Stimulated activated CD4-positive, alpha-beta T cell treated with anti-CD3 and anti-CD28 coated beads, Interleukin-1b, Interleukin-23, amount 100 ng/mL, for 1 hour (primary cell): ENCODE results near the gene BEST4.
"Not testable (repeated sequence)": the region's sequence is repeated elsewhere in the genome, so short reads cannot be mapped to it uniquely, and the experiment has no call there.

Source experiments
- DNase-seq, 2 donors: peaks; one replicate each; pipeline ENCODE4 v3.0.0-alpha.2; 2020; ENCODE audit warnings: low read depth in 2 of 2

BEST4 gene

DNA sequence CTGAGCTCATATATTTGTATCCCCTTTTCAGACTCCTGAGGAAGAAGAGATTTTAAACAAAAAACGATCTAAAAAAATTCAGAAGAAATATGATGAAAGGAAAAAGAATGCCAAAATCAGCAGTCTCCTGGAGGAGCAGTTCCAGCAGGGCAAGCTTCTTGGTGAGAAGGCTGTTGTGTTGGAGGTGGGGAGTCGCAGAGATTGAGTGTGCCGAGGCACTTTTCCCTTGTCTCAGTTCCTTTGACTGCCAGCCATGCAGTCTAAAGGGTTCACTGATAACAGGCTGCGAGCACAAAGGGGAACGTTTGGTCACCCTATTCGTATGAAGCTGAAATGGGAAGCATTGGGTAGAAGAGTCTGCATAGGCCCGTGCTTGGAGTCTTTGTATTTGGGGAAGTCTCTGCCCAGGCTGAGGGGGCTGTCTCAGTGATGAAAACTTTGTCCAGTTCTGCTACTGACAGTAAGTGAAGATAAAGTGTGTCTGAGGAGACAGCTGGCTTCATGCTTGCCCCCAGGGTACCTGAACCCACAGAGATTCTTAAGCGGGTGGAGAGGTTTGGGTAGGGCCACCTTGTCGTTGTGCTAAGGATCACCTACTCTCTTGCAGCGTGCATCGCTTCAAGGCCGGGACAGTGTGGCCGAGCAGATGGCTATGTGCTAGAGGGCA is 9.9 kb downstream of the BEST4 start:
- DNase-seq: no peak

DNA sequence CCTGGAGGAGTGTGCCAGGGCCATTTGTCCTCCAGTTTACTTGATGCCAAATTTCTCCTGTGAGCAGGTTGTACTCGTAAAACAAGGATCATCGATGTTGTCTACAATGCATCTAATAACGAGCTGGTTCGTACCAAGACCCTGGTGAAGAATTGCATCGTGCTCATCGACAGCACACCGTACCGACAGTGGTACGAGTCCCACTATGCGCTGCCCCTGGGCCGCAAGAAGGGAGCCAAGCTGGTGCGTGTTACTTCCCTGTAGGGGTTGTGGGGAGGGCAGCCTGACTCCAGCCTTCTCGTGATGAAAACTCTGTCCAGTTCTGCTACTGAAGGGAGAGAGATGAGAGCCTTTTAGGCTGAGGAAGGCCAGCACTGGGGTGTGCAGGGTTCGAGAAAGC is 10.4 kb downstream of the BEST4 start:
- DNase-seq: no peak

DNA sequence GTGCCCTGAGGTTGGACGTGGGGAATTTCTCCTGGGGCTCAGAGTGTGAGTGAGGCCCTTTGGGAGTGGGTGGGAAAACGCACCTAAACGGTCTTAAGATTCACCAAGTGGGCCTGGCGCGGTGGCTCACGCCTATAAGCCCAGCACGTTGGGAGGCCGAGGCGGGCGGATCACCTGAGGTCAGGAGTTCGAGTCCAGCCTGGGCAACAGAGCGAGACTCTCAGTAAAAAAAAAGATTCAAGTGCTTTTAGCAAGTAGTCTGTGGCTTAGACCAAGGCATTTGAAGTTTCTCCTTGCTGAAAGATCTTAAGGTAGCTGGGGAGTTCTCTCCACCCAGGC is 11.3 kb downstream of the BEST4 start:
- DNase-seq: no peak

DNA sequence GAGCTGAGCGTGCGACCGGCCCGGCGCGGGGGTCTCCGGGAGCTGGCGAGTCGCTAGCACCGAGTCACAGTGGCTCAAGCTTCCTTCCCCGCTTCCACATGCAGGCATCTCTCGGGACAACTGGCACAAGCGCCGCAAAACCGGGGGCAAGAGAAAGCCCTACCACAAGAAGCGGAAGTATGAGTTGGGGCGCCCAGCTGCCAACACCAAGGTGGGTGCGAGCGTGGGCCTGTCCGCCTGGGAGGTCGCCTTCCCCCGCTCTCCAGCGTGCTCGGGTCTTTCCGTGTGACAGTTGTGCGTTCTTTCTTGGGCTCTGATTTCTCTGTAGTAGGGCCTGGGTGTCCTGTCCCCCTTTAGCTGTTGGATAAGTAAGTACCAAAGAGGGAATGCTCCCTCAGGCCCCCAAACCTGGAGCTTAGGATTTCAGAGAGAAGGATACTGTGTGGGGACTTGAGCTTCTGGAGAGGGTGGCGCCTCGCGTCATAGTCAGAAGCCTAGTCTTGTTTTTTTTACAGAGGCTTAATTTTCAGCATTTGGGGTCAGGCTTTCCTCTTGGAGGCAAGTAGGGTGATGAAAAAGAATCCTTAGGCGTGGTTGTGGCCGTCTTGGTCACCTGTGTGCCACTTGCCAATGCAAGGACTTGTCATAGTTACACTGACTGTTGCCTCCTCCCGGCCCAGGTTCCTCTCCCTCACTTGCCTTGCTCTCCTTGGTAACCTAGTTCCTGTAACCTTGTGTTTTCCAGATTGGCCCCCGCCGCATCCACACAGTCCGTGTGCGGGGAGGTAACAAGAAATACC is 11.8 kb downstream of the BEST4 start:
- no peak for DNase-seq

DNA sequence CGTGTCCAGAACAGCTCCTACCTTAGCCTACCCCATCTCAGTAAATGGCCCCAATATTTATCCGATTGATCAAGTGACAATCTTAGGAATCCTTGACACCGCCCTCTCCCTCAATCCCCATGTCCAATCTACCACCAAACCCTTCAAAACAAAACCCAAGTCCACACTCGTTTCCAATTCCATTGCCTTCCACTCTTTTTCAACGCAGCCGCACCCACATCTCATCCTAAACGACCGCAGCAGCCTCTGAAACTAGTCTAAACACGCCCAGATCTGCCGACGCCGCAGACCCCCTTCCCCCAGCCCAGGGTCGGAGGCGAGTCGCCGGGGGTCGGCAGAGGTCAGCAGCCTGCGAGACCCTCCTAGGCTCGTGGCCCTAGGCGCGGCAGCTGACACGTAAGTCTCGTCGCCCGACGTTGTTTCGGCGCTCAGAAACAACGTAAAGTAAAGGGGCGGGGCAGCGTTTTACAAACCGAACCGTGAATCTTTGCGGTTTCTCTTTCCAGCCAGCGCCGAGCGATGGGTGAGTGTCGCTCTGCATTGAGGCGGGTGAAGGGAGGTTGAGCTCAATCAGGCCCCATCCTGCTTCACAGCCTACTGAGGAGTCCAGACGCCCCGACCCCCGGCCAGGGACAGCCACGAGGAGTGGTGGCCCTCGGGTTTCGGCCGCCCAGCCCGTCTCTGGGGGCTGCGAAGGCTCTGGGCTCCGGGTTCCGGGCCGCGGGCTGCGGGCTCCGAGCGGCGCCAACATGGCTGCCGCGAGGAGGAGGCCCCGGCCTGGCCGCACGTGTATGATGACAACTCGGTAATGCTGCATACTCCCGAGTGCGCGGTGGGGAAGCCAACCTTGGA is 12.7 kb downstream of the BEST4 start, which contains the start of gene RPS8:
TSS of gene RPS8 (plus strand) at position 463 of the 852 bp plus-strand sequence. CDS start at position 520, 57 bp downstream.
- peak; percentile 72 to 78 for DNase-seq

DNA sequence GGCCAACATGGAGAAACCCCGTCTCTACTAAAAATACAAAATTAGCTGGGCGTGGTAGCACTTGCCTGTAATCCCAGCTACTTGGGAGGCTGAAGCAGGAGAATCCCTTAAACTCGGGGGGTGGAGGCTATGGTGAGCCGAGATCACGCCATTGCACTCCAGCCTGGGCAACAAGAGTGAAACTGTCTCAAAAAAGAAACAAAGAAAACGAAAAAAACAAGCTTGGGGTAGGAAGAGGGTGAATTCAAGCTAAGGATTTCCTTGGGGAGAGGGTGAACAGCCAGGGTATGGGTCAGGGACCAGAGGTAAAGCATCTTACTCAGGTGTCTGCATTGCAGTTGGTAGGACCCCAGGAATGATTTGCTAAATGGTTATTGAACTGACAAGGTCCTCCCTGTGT is 21.5 kb downstream of the BEST4 start:
- DNase-seq: not testable (repeated sequence)

DNA sequence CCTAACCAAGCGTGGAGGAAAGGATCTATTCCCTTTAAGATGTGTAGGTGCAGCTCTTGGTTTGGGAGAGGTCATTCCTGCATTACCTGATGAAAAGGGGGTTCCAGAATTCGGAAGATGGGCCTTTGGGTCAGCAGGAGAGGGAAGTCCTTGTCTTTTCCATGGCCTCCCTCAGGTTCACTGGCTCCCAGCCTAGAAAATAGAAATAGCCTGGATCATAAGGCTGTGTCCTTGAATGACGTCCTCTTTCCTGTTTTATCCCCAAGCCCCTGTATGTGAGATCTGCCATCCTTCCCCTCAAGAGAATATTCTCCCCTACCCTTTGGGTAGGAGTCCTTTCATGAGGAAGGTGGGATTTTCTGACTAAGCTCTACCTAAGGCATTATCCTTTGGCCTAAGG is 27.1 kb downstream of the BEST4 start:
- DNase-seq: no peak

DNA sequence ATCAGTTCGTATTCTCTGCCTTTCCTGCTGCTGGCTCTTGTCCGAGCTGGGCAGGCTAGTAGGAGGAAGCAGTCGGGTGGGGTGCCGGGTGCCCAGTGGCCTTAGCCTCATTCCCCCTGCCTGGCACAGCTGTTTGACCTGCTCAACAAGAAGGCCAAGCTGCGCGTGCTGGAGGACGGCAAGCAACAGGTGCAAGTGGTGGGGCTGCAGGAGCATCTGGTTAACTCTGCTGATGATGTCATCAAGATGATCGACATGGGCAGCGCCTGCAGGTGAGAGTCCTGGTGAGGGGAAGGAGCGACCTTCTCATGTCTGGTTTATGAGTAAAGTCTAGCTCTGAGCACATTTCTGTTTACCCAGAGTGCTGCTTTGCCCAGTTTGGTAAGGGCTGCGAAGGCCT is 28.9 kb downstream of the BEST4 start:
- DNase-seq: no peak

DNA sequence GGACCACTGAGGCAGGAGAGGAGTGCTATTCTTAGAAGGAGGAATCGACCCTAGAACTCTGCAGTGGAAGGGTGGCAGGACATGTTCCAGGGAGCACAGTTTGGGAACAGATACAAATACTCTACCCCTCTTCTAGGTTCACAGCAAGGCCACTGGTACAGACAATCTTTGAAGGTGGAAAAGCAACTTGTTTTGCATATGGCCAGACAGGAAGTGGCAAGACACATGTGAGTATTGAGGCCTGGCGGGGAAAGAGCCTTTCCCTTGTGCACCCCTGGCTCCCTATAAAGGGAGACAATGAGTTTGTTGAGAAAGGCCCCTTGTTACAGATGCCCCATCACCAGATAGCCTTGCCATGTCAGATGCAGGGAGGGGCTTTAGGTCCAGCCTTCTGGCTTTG is 30.6 kb downstream of the BEST4 start:
- DNase-seq: no peak

DNA sequence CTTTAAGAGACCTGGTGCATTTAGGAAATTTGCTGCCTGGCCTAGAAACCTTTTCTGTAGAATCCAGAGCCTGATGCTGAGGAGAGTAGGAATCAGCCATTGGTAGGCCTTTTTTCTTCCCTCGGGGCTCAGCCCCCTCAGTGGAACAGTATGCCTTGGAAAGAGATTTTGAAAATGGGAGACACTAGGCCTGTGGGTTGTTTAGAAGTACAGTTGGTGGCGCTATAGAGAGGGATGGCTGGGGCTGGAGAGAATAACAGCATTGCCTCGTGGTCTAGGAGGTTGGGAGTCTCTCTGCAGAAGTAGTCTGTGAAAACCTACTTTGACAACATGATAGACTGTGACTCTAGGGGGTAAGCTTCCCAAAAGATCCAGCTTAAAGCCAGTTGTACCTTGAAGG is 40.1 kb downstream of the BEST4 start:
- DNase-seq: no peak

DNA sequence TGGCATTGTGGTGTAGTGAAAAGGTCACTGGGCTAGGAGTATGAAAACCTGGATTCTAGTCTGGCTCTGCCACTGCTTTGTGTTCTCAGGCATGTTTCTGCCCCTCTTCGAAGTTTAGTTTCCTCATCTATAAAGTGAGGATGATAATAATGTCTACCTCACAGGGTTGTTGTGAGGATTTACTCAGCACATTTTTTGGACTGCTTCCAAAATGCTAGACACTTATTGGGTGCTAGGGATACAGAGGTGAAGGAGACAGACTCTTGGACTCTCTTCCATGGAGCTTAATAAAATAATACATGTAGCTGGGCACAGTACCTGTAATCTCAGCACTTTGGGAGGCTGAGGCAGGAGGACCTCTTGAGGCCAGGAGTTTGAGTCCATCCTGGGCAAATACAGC is 44.8 kb downstream of the BEST4 start:
- DNase-seq: no peak

DNA sequence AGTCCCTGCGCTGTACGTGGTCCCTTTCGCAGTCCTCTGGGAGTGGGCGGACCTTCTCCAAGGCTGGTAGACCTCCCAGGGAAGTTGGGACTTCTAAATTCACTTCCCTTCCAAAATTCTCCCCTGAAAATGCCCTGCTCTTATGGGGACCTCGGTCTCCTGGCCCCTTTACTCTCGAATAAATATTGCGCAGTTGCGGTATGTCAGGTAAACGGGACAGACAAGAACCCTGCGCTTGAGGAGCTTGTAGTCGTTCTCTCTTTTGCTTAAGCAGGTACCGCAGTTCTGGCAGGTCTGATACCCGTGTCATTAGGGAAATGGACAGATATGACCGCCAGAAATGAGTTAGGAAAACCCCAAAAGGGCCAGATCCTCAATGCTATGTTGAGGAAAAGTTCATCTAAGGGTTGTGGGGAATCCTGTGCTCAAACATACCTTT is 47.8 kb downstream of the BEST4 start:
- no peak for DNase-seq

DNA sequence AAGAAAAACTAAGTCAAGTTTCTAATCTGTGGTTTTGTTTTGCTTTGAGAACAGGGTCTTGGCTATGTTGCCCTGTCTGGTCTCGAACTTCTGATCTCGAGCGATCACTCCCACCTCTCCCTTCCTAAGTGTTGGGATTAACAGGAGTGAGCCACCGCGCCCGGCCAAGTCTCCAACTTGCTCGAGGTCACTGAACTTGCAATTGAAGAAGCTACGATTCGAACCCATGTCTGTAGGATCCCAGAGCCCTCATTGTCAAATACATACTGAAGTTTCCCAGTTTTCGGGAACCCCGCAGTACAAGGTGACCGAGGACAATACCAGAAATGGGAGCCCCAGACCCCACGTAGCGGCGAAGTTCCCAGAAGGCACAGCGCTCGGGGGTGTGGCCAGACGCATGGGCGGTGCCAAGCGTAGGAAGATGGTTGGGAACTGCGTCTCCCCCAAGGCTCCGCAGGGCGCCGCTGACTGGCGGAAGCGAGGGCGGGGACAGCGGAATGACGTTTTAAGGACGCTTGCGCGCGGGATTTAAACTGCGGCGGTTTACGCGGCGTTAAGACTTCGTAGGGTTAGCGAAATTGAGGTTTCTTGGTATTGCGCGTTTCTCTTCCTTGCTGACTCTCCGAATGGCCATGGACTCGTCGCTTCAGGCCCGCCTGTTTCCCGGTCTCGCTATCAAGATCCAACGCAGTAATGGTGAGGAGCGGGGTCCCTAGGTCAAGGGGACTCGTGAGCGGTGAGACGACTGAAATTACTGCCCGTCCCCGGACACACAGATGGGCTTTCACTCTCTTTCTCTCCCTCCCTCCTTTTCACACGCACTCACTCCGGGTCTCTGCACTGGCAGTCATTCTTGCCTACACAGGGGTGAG is 48.4 kb downstream of the BEST4 start, which contains the start of gene KIF2C:
TSS of gene KIF2C (plus strand) at position 531 of the 872 bp plus-strand sequence. CDS start at position 627, 96 bp downstream.
- peak; percentile 90 to 95 for DNase-seq

DNA sequence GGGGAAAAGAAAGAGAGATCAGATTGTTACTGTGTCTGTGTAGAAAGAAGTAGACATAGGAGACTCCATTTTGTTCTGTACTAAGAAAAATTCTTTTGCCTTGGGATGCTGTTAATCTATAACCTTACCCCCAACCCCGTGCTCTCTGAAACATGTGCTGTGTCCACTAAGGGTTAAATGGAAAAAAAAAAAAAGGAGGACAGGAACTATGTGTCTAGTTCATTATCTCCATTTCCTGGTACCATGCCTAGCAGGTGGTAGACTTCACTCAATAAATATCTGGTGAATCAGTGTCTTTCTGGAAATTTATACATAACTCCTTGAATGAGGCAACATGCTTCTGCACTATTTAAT is 49.0 kb downstream of the BEST4 start:
- not testable (repeated sequence) for DNase-seq

DNA sequence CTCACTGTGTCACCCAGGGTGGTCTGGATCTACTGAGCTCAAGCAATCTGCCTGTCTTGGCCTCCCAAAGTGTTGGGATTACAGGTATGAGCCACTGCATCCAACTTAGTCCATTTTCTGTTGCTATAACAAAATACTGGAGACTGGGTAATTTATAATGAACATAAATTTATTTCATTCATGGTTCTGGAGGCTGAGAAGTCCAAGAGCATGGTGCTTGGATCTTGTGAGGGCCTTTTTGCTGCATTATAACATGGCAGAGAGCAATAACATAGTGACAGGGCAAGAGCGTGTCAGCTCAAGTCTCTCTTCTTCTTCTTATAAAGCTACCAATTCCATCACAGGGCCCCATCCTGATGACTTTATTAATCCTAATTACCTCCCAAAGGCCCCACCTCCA is 52.0 kb downstream of the BEST4 start:
- no peak for DNase-seq

DNA sequence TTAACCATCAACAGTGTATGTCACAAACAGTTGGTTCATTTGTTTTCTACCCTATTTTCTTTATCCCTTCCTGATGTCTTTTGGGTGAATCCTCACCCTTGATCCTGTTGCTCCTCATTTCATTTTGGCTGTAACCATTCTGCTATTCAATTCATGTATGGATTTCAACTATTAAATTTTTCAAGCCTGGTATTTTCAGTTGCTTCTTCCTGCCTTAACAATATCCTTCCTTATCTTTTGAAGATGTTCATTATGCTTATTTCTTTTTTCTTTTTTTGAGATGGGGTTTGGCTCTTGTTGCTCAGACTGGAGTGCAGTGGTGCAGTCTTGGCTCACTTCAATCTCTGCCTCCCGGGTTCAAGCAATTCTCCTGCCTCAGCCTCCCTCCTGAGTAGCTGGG is 54.2 kb downstream of the BEST4 start:
- DNase-seq: no peak
